SK-N-SH treated with all-trans-retinoic acid at 6 μM for 48 hours (cell line): ENCODE measurements around the gene ARRB1.

Experiments
- ATAC-seq: fragments of 200-7000 bp; cut with Tn5 transposase; 3 replicates; pipeline ENCODE4 v1.9.1; 2020; ENCODE audit warnings: mild to moderate bottlenecking, moderate library complexity
- ARNTL ChIP-seq: fragments of 450-650 bp; formaldehyde crosslinking; IDR thresholded peaks from 2 replicates; pipeline ENCODE4 v1.5.0; 2020; ENCODE audit warnings: low read depth, mild to moderate bottlenecking, moderate library complexity, borderline replicate concordance
- BACH2 ChIP-seq: fragments of 250-450 bp; sonication (Bioruptor Pico); IDR thresholded peaks from 2 replicates; pipeline ENCODE4 v1.9.0; 2021; ENCODE audit warnings: mild to moderate bottlenecking, borderline replicate concordance
- CSDC2 ChIP-seq: fragments of 250-450 bp; sonication (Bioruptor Pico); IDR thresholded peaks from 2 replicates; pipeline ENCODE4 v1.5.0; 2020; ENCODE audit warnings: mild to moderate bottlenecking, moderate library complexity
- CSRNP3 ChIP-seq: fragments of 250-450 bp; sonication (Bioruptor Pico); IDR thresholded peaks from 2 replicates; pipeline ENCODE4 v1.5.1; 2021; ENCODE audit warnings: mild to moderate bottlenecking, moderate library complexity
- ESRRG ChIP-seq: fragments of 250-450 bp; sonication (Bioruptor Pico); IDR thresholded peaks from 2 replicates; pipeline ENCODE4 v1.6.1; 2021; ENCODE audit warnings: mild to moderate bottlenecking
- GLIS3 ChIP-seq: fragments of 250-450 bp; sonication (Bioruptor Pico); IDR thresholded peaks from 2 replicates; pipeline ENCODE4 v1.5.0; 2020; ENCODE audit warnings: mild to moderate bottlenecking, moderate library complexity
- ISL1 ChIP-seq: fragments of 250-450 bp; sonication (Bioruptor Pico); IDR thresholded peaks from 2 replicates; pipeline ENCODE4 v2.1.2; 2022; ENCODE audit warnings: mild to moderate bottlenecking, moderate library complexity
- OSR1 ChIP-seq: fragments of 250-450 bp; sonication (Bioruptor Pico); IDR thresholded peaks from 2 replicates; pipeline ENCODE4 v1.8.0; 2022; ENCODE audit warnings: moderate library complexity, mild to moderate bottlenecking, inconsistent platforms
- PATZ1 ChIP-seq: fragments of 250-450 bp; sonication (Bioruptor Pico); IDR thresholded peaks from 2 replicates; pipeline ENCODE4 v1.8.0; 2020; ENCODE audit warnings: mild to moderate bottlenecking, moderate library complexity, borderline replicate concordance
- POU6F1 ChIP-seq: fragments of 250-450 bp; sonication (Bioruptor Pico); IDR thresholded peaks from 2 replicates; pipeline ENCODE4 v1.8.0; 2021; ENCODE audit warnings: low read depth, mild to moderate bottlenecking, moderate library complexity, borderline replicate concordance
- PPARA ChIP-seq: fragments of 250-450 bp; sonication (Bioruptor Pico); IDR thresholded peaks from 2 replicates; pipeline ENCODE4 v1.5.0; 2020; ENCODE audit warnings: mild to moderate bottlenecking, borderline replicate concordance
- RARB ChIP-seq: fragments of 250-450 bp; sonication (Bioruptor Pico); IDR thresholded peaks from 2 replicates; pipeline ENCODE4 v1.8.0; 2021; ENCODE audit warnings: mild to moderate bottlenecking, moderate library complexity
- SNAI2 ChIP-seq: fragments of 250-450 bp; sonication (Bioruptor Pico); IDR thresholded peaks from 2 replicates; pipeline ENCODE4 v1.5.0; 2020; ENCODE audit warnings: mild to moderate bottlenecking, moderate library complexity
- TCF4 ChIP-seq: fragments of 250-450 bp; sonication (Bioruptor Pico); IDR thresholded peaks from 2 replicates; pipeline ENCODE4 v1.8.0; 2021; ENCODE audit warnings: mild to moderate bottlenecking, moderate library complexity, borderline replicate concordance
- TOX ChIP-seq: fragments of 250-450 bp; sonication (Bioruptor Pico); IDR thresholded peaks from 2 replicates; pipeline ENCODE4 v1.8.0; 2021; ENCODE audit warnings: mild to moderate bottlenecking, moderate library complexity, borderline replicate concordance
- TSHZ2 ChIP-seq: fragments of 250-450 bp; sonication (Bioruptor Pico); IDR thresholded peaks from 2 replicates; pipeline ENCODE4 v1.5.0; 2020; ENCODE audit warnings: mild to moderate bottlenecking, moderate library complexity
- ZFP3 ChIP-seq: fragments of 250-450 bp; sonication (Bioruptor Pico); IDR thresholded peaks from 2 replicates; pipeline ENCODE4 v1.5.0; 2020; ENCODE audit warnings: mild to moderate bottlenecking, moderate library complexity
- ZFP30 ChIP-seq: fragments of 450-650 bp; formaldehyde crosslinking; IDR thresholded peaks from 2 replicates; pipeline ENCODE4 v1.5.0; 2022; ENCODE audit warnings: mild to moderate bottlenecking, moderate library complexity
- ZNF565 ChIP-seq: fragments of 450-650 bp; formaldehyde crosslinking; conservative IDR thresholded peaks from 2 replicates; pipeline ENCODE4 v1.5.0; 2020; ENCODE audit warnings: low read depth, mild to moderate bottlenecking, moderate library complexity
- ZNF70 ChIP-seq: fragments of 450-650 bp; formaldehyde crosslinking; IDR thresholded peaks from 2 replicates; pipeline ENCODE4 v1.5.0; 2020; ENCODE audit warnings: mild to moderate bottlenecking, moderate library complexity
- ZNF8 ChIP-seq: fragments of 450-650 bp; formaldehyde crosslinking; IDR thresholded peaks from 2 replicates; pipeline ENCODE4 v1.5.0; 2020; ENCODE audit warnings: mild to moderate bottlenecking, moderate library complexity

ARRB1 gene

GRCh38 chr11:75374646-75375045 is 23.2 kb upstream of the ARRB1 start:
- no peak for ATAC-seq
- TF ChIP-seq ZNF565 (no peak), GLIS3 (CRISPR knock-in tag) (no peak), ZFP30 (CRISPR knock-in tag) (no peak), ARNTL (no peak), OSR1 (CRISPR knock-in tag) (no peak), ZFP3 (CRISPR knock-in tag) (no peak), TSHZ2 (CRISPR knock-in tag) (no peak), ISL1 (CRISPR knock-in tag) (no peak), TOX (CRISPR knock-in tag) (no peak), SNAI2 (CRISPR knock-in tag) (no peak), BACH2 (CRISPR knock-in tag) (no peak), ZNF70 (CRISPR knock-in tag) (no peak), CSDC2 (CRISPR knock-in tag) (no peak), PATZ1 (CRISPR knock-in tag) (no peak), PPARA (CRISPR knock-in tag) (no peak), ESRRG (CRISPR knock-in tag) (no peak)

- no peak for ATAC-seq
- TF ChIP-seq ARNTL (no peak), ESRRG (CRISPR knock-in tag) (no peak), PATZ1 (CRISPR knock-in tag) (no peak), ZNF8 (CRISPR knock-in tag) (no peak), TCF4 (CRISPR knock-in tag) (no peak), PPARA (CRISPR knock-in tag) (no peak), CSRNP3 (CRISPR knock-in tag) (no peak)
Observed at GRCh38 chr11:75373201-75373600, 21.7 kb upstream of the ARRB1 start.

GRCh38 chr11:75371949-75372876 is 20.8 kb upstream of the ARRB1 start:
- no peak for ATAC-seq
- no peak for TF ChIP-seq POU6F1 (CRISPR knock-in tag)
- TF ChIP-seq TCF4 (CRISPR knock-in tag) = no peak
- TF ChIP-seq ARNTL = no peak
- TF ChIP-seq PPARA (CRISPR knock-in tag) = no peak
- no peak for TF ChIP-seq CSDC2 (CRISPR knock-in tag)
- TF ChIP-seq CSRNP3 (CRISPR knock-in tag) = no peak
- TF ChIP-seq SNAI2 (CRISPR knock-in tag) = no peak
- TF ChIP-seq RARB (CRISPR knock-in tag) = no peak
- no peak for TF ChIP-seq ISL1 (CRISPR knock-in tag)
- TF ChIP-seq, all 23 proteins: peak for 0
